Midbrain (tissue), 1 donor: ENCODE results near the gene MAN2A1.

ENCODE experiments used
- DNase-seq: peaks from one replicate; lab custom pipeline; 2025; lab: John Stamatoyannopoulos, UW

MAN2A1 gene

DNA sequence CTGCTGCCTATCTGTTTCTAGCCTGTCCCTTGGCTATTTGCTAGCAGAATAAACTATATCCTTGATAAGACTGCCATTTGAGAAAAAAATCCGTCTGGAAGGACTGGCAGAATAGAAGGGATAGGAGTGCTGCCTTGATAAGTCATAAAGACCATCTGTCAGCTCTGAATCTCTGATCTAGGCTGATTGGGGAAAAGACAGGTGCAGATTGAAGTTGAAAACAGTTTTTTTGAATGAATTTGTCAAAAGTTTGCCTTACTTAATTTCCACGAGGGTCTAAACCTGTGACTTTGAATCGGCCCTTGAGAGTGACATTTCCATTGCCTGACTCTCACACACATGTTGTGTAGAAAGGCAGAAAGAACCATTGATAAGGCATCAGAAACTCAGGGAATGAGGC, 218.6 kb downstream of the MAN2A1 start:
- no peak for DNase-seq

GRCh38 chr5:109910874-109911273, 221.1 kb downstream of the MAN2A1 start:
- DNase-seq = no peak

GRCh38 chr5:109911731-109912130, 222.0 kb downstream of the MAN2A1 start:
- DNase-seq = no peak

DNA sequence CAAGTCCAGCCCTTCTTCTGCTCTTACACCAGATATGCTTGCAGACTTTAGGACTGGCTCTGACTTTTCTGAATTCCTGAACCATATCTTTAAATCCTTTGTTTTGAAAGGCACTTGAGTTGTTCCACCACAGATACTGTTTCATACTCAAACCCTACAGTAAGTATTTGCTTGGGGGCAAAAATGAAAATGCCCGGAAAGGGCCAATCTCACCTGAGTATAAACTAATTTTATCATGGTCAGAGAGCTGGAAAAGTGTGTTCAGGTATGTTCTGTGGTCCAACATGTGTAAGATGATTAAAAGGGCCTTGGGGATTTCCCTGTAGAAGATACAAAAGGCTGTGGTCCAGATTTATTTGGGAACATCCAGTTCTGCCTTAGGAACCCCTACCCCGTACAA, 225.2 kb downstream of the MAN2A1 start:
- DNase-seq = no peak

GRCh38 chr5:109916481-109917153, 226.9 kb downstream of the MAN2A1 start:
- DNase-seq = no peak
